SK-N-MC (cell line): ENCODE data around the gene DDX49.

Source experiments
- EZH2 ChIP-seq: fragments of 200-600 bp; sonication (generic); IDR thresholded peaks from one replicate; pipeline ENCODE4 v1.6.1; 2017; ENCODE audit warnings: antibody characterized with exemption
- FOXP2 ChIP-seq: optimal IDR thresholded peaks from 2 replicates; pipeline ENCODE3; 2011; ENCODE audit warnings: mild to moderate bottlenecking, moderate library complexity; ENCODE audit not compliant: insufficient read depth; ENCODE audit errors: extremely low read length, control extremely low read depth
- POLR2AphosphoS5 ChIP-seq: IDR thresholded peaks from 2 replicates; pipeline ENCODE4 v1.6.1; 2012; ENCODE audit warnings: mild to moderate bottlenecking, low read depth, low read length, borderline replicate concordance

DNA sequence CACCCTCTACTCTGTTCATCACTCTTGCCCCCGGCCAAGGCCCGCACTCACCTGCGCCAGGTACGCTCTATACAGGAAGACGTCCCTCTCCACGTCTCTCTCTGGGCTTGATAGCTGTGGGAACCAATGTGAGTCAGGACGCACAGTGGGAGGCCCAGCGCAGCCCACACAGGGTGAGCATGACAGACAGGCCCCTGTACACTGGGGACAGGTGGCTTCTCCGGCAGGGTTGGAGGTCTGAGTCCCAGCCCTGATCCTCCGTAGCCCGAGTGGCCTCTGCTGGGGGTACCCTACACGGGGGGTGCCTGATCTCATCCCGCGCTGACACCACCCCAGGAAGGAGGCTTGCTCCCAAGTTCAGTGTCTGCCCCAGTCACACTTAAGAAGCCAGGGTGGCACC, 6.6 kb upstream of the DDX49 start:
- TF ChIP-seq POLR2AphosphoS5 = no peak
- TF ChIP-seq EZH2 = no peak
- no peak for TF ChIP-seq FOXP2
